ENCODE results near the gene NLRP1. TPM values are rescaled to one million over a fixed set of nuclear protein-coding genes. Genes with fewer than 3 reads are reported as not detected.
A peak's percentile ranks its signal among the peaks of the same experiment; 100 is the strongest.

The NLRP1 gene
- total and polyA plus RNA-seq, 2 of the 13 experiments (the other 11 are each of a cell fraction or from before 2014, with no cell fraction given) = 3.4 to 3.7 TPM

GRCh38 chr17:5485270-5486205, 98.8 kb downstream of the NLRP1 start, which contains the start of gene DERL2 (continued):
- TF ChIP-seq CEBPB (IDR thresholded peaks at IDR 0.05; ENCODE audit: borderline replicate concordance, low read depth, low read length) (peak; percentile 54; the same call in 1 of the 2 replicates), HNRNPK (IDR thresholded peaks at IDR 0.05; ENCODE audit: low read depth, low read length, poor library complexity, severe bottlenecking) (peak; percentile 54), PCBP1 (IDR thresholded peaks at IDR 0.05; ENCODE audit: borderline replicate concordance, low read depth, low read length) (0 out of 2 replicates have a peak, but pooled peaks have one; percentile 66), PHF8 (CRISPR knock-in tag; IDR thresholded peaks at IDR 0.05) (peak; percentile 71; the same call in 1 of the 2 replicates), ZNF788 (CRISPR knock-in tag; IDR thresholded peaks at IDR 0.05; ENCODE audit: borderline replicate concordance) (peak; percentile 19; the same call in 1 of the 2 replicates), CREM (IDR thresholded peaks at IDR 0.05) (no peak), CREM (CRISPR knock-in tag; IDR thresholded peaks at IDR 0.05) (no peak), ZNF121 (CRISPR knock-in tag; IDR thresholded peaks at IDR 0.05) (no peak)
- TF ChIP-seq, protein P1, sequence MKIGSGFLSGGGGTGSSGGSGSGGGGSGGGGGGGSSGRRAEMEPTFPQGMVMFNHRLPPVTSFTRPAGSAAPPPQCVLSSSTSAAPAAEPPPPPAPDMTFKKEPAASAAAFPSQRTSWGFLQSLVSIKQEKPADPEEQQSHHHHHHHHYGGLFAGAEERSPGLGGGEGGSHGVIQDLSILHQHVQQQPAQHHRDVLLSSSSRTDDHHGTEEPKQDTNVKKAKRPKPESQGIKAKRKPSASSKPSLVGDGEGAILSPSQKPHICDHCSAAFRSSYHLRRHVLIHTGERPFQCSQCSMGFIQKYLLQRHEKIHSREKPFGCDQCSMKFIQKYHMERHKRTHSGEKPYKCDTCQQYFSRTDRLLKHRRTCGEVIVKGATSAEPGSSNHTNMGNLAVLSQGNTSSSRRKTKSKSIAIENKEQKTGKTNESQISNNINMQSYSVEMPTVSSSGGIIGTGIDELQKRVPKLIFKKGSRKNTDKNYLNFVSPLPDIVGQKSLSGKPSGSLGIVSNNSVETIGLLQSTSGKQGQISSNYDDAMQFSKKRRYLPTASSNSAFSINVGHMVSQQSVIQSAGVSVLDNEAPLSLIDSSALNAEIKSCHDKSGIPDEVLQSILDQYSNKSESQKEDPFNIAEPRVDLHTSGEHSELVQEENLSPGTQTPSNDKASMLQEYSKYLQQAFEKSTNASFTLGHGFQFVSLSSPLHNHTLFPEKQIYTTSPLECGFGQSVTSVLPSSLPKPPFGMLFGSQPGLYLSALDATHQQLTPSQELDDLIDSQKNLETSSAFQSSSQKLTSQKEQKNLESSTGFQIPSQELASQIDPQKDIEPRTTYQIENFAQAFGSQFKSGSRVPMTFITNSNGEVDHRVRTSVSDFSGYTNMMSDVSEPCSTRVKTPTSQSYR (CRISPR knock-in tag; IDR thresholded peaks at IDR 0.05; ENCODE audit: borderline replicate concordance) = peak; percentile 84
- TF ChIP-seq, protein P2, sequence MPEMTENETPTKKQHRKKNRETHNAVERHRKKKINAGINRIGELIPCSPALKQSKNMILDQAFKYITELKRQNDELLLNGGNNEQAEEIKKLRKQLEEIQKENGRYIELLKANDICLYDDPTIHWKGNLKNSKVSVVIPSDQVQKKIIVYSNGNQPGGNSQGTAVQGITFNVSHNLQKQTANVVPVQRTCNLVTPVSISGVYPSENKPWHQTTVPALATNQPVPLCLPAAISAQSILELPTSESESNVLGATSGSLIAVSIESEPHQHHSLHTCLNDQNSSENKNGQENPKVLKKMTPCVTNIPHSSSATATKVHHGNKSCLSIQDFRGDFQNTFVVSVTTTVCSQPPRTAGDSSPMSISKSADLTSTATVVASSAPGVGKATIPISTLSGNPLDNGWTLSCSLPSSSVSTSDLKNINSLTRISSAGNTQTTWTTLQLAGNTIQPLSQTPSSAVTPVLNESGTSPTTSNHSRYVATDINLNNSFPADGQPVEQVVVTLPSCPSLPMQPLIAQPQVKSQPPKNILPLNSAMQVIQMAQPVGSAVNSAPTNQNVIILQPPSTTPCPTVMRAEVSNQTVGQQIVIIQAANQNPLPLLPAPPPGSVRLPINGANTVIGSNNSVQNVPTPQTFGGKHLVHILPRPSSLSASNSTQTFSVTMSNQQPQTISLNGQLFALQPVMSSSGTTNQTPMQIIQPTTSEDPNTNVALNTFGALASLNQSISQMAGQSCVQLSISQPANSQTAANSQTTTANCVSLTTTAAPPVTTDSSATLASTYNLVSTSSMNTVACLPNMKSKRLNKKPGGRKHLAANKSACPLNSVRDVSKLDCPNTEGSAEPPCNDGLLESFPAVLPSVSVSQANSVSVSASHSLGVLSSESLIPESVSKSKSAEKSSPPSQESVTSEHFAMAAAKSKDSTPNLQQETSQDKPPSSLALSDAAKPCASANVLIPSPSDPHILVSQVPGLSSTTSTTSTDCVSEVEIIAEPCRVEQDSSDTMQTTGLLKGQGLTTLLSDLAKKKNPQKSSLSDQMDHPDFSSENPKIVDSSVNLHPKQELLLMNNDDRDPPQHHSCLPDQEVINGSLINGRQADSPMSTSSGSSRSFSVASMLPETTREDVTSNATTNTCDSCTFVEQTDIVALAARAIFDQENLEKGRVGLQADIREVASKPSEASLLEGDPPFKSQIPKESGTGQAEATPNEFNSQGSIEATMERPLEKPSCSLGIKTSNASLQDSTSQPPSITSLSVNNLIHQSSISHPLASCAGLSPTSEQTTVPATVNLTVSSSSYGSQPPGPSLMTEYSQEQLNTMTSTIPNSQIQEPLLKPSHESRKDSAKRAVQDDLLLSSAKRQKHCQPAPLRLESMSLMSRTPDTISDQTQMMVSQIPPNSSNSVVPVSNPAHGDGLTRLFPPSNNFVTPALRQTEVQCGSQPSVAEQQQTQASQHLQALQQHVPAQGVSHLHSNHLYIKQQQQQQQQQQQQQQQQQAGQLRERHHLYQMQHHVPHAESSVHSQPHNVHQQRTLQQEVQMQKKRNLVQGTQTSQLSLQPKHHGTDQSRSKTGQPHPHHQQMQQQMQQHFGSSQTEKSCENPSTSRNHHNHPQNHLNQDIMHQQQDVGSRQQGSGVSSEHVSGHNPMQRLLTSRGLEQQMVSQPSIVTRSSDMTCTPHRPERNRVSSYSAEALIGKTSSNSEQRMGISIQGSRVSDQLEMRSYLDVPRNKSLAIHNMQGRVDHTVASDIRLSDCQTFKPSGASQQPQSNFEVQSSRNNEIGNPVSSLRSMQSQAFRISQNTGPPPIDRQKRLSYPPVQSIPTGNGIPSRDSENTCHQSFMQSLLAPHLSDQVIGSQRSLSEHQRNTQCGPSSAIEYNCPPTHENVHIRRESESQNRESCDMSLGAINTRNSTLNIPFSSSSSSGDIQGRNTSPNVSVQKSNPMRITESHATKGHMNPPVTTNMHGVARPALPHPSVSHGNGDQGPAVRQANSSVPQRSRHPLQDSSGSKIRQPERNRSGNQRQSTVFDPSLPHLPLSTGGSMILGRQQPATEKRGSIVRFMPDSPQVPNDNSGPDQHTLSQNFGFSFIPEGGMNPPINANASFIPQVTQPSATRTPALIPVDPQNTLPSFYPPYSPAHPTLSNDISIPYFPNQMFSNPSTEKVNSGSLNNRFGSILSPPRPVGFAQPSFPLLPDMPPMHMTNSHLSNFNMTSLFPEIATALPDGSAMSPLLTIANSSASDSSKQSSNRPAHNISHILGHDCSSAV (CRISPR knock-in tag; IDR thresholded peaks at IDR 0.05; ENCODE audit: borderline replicate concordance) = no peak
- TF ChIP-seq, protein P3, sequence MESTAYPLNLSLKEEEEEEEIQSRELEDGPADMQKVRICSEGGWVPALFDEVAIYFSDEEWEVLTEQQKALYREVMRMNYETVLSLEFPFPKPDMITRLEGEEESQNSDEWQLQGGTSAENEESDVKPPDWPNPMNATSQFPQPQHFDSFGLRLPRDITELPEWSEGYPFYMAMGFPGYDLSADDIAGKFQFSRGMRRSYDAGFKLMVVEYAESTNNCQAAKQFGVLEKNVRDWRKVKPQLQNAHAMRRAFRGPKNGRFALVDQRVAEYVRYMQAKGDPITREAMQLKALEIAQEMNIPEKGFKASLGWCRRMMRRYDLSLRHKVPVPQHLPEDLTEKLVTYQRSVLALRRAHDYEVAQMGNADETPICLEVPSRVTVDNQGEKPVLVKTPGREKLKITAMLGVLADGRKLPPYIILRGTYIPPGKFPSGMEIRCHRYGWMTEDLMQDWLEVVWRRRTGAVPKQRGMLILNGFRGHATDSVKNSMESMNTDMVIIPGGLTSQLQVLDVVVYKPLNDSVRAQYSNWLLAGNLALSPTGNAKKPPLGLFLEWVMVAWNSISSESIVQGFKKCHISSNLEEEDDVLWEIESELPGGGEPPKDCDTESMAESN (CRISPR knock-in tag; conservative IDR thresholded peaks at IDR 0.05) = no peak
- TF ChIP-seq, protein P4, sequence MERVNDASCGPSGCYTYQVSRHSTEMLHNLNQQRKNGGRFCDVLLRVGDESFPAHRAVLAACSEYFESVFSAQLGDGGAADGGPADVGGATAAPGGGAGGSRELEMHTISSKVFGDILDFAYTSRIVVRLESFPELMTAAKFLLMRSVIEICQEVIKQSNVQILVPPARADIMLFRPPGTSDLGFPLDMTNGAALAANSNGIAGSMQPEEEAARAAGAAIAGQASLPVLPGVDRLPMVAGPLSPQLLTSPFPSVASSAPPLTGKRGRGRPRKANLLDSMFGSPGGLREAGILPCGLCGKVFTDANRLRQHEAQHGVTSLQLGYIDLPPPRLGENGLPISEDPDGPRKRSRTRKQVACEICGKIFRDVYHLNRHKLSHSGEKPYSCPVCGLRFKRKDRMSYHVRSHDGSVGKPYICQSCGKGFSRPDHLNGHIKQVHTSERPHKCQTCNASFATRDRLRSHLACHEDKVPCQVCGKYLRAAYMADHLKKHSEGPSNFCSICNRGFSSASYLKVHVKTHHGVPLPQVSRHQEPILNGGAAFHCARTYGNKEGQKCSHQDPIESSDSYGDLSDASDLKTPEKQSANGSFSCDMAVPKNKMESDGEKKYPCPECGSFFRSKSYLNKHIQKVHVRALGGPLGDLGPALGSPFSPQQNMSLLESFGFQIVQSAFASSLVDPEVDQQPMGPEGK (CRISPR knock-in tag; IDR thresholded peaks at IDR 0.05) = peak; percentile 26; the same call in 1 of the 2 replicates

All from HepG2 (cell line).